HepG2 (cell line): ENCODE measurements around the gene AMDHD1.

Experiments used
- BRCA1 ChIP-seq: sonication (generic); formaldehyde crosslinking; IDR thresholded peaks from 2 replicates; pipeline ENCODE4 v1.4.0; 2020; ENCODE audit warnings: missing genetic modification reagents
- CTCF ChIP-seq: sonication (generic); formaldehyde crosslinking; IDR thresholded peaks from 2 replicates; pipeline ENCODE4 v1.5.0; 2020; ENCODE audit warnings: mild to moderate bottlenecking, missing genetic modification reagents, moderate library complexity
- FOXK1 ChIP-seq: sonication (generic); formaldehyde crosslinking; IDR thresholded peaks from 2 replicates; pipeline ENCODE4 v1.4.0; 2020; ENCODE audit warnings: low read depth, missing genetic modification reagents, borderline replicate concordance
- JARID2 ChIP-seq: sonication (generic); formaldehyde crosslinking; IDR thresholded peaks from 2 replicates; pipeline ENCODE4 v1.8.1; 2023; ENCODE audit warnings: missing genetic modification reagents, inconsistent platforms; ENCODE audit not compliant: insufficient replicate concordance
- MAFG ChIP-seq: sonication (generic); formaldehyde crosslinking; IDR thresholded peaks from 2 replicates; pipeline ENCODE4 v1.5.1; 2020; ENCODE audit warnings: mild to moderate bottlenecking, missing genetic modification reagents
- MED1 ChIP-seq: sonication (generic); formaldehyde crosslinking; IDR thresholded peaks from 2 replicates; pipeline ENCODE4 v1.4.0; 2020; ENCODE audit warnings: missing genetic modification reagents
- NR2F2 ChIP-seq: IDR thresholded peaks from 2 replicates; pipeline ENCODE4 v1.6.1; 2012; ENCODE audit warnings: low read depth, inconsistent platforms, borderline replicate concordance
- SP4 ChIP-seq: sonication (generic); formaldehyde crosslinking; IDR thresholded peaks from 2 replicates; pipeline ENCODE4 v1.8.1; 2023; ENCODE audit warnings: mild to moderate bottlenecking, missing genetic modification reagents
- SPEN ChIP-seq: sonication (generic); formaldehyde crosslinking; IDR thresholded peaks from 2 replicates; pipeline ENCODE4 v1.5.1; 2020; ENCODE audit warnings: low read depth, mild to moderate bottlenecking, missing genetic modification reagents
- TFE3 ChIP-seq: IDR thresholded peaks from 2 replicates; pipeline ENCODE4 v1.6.1; 2016
- ZFP36 ChIP-seq: fragments of 150-350 bp; IDR thresholded peaks from 2 replicates; pipeline ENCODE4 v1.6.1; 2018; ENCODE audit warnings: borderline replicate concordance, low read length, low read depth; ENCODE audit not compliant: partially characterized antibody

GRCh38 chr12:95942524-95943329 is 404 bp upstream of the AMDHD1 start, which contains the start of gene CCDC38:
- TF ChIP-seq SPEN (CRISPR knock-in tag) (no peak), ZFP36 (no peak), CTCF (CRISPR knock-in tag) (no peak), MAFG (CRISPR knock-in tag) (no peak), JARID2 (CRISPR knock-in tag) (no peak), MED1 (no peak), SP4 (CRISPR knock-in tag) (no peak), BRCA1 (CRISPR knock-in tag) (peak; percentile 46; the same call in 1 of the 2 replicates), NR2F2 (no peak), FOXK1 (CRISPR knock-in tag) (peak; percentile 24; the same call in 1 of the 2 replicates), TFE3 (CRISPR knock-in tag) (peak; percentile 77)
